AG04450 (cell line): ENCODE data around the gene TNRC6B. TPM values are rescaled to one million over a fixed set of nuclear protein-coding genes. Genes with fewer than 3 reads are reported as not detected.

Source experiments
- CTCF ChIA-PET: fragments of 300-600, 350-600 bp; formaldehyde crosslinking; extraction: SDS; loops from one replicate; lab custom pipeline; 2022; ENCODE audit warnings: antibody characterized with exemption, inconsistent platforms; lab: Charles Lee
- POLR2A ChIA-PET: fragments of 350-600 bp; formaldehyde crosslinking; extraction: SDS; loops from one replicate; lab custom pipeline; 2021; ENCODE audit warnings: antibody characterized with exemption, inconsistent platforms; lab: Yijun Ruan, JAX
- DNase-seq: peaks from one replicate; pipeline ENCODE4 v3.0.0-alpha.2; 2011; ENCODE audit warnings: low read depth, low spot score
- H3K27ac ChIP-seq: one replicate; pipeline ENCODE4 v1.5.1; 2012; ENCODE audit warnings: low read depth, low read length, control low read depth
- H3K27me3 ChIP-seq: one replicate; pipeline ENCODE4 v1.6.0; 2012; ENCODE audit warnings: low read length; ENCODE audit not compliant: control insufficient read depth, insufficient read depth
- H3K4me3 ChIP-seq: 2 replicates; pipeline ENCODE4 v1.5.1; 2011; ENCODE audit warnings: mild to moderate bottlenecking, low read depth, low read length, control low read depth
- H3K9me3 ChIP-seq: 2 replicates; pipeline ENCODE4 v1.5.1; 2012; ENCODE audit warnings: low read length; ENCODE audit not compliant: control insufficient read depth, insufficient read depth
- CTCF ChIP-seq: IDR thresholded peaks from 2 replicates; pipeline ENCODE4 v1.5.1; 2011; ENCODE audit warnings: low read depth, low read length, control low read depth, inconsistent platforms
- polyA plus RNA-seq: library from polyadenylated mRNA; depleted of rRNA; stranded (reverse); fragments of >200 nt; gene quantifications from 2 replicates; pipeline ENCODE4 v1.2.3, GENCODE V29; 2011

The TNRC6B gene
- polyA plus RNA-seq, 1 experiment: 6.6 TPM

- Histone ChIP-seq H3K9me3 (no peaks in the 10 kb centered on the region), H3K4me3 (no peak overlapping the region), H3K27ac (no peak overlapping the region), H3K27me3 (no peaks in the 10 kb centered on the region)
- ChIA-PET POLR2A (interaction anchor here (0.5 kb wide), 1 partner anchor 13 kb away, joined by 3 read pairs; no protein-coding TSS in a partner anchor), CTCF (no interaction called here)
- TF ChIP-seq CTCF: no peak
- DNase-seq: no peak
Observed at GRCh38 chr22:40271440-40271839, 93.7 kb downstream of the TNRC6B start.

GRCh38 chr22:40273319-40273718 lies 95.6 kb downstream of the TNRC6B start:
- ChIA-PET CTCF (no interaction called here), POLR2A (no interaction called here)
- TF ChIP-seq CTCF: no peak
- DNase-seq: no peak
- no peak overlapping the region for H3K4me3 ChIP-seq
- H3K27me3 ChIP-seq: no peaks in the 10 kb centered on the region
- H3K9me3 ChIP-seq: no peaks in the 10 kb centered on the region
- no peak overlapping the region for H3K27ac ChIP-seq

- peak overlapping the region; percentile 61 for H3K4me3 ChIP-seq
- no peak overlapping the region for H3K27ac ChIP-seq
- TF ChIP-seq CTCF: no peak
- CTCF ChIA-PET: no interaction called here
- POLR2A ChIA-PET: interaction anchor here (0.7 kb wide), 1 partner anchor 11 kb away, joined by 5 read pairs; no protein-coding TSS in a partner anchor
- no peaks in the 10 kb centered on the region for H3K27me3 ChIP-seq
- no peak for DNase-seq
- H3K9me3 ChIP-seq: no peaks in the 10 kb centered on the region
Observed at GRCh38 chr22:40276996-40277823, 99.5 kb downstream of the TNRC6B start.

- no peaks in the 10 kb centered on the region for H3K9me3 ChIP-seq
- H3K4me3 ChIP-seq: no peak overlapping the region
- no peaks in the 10 kb centered on the region for H3K27me3 ChIP-seq
- POLR2A ChIA-PET: no interaction called here
- DNase-seq: no peak
- CTCF ChIA-PET: no interaction called here
- no peak overlapping the region for H3K27ac ChIP-seq
- no peak for TF ChIP-seq CTCF
Observed at GRCh38 chr22:40279017-40279416, 101.3 kb downstream of the TNRC6B start.

GRCh38 chr22:40281717-40282116 lies 104.0 kb downstream of the TNRC6B start:
- CTCF ChIA-PET: interaction anchor here (0.6 kb wide), 1 partner anchor 15 kb away, joined by 5 read pairs; no protein-coding TSS in a partner anchor
- TF ChIP-seq CTCF: no peak
- no peak overlapping the region for H3K4me3 ChIP-seq
- H3K9me3 ChIP-seq: no peaks in the 10 kb centered on the region
- POLR2A ChIA-PET: no interaction called here
- H3K27ac ChIP-seq: no peak overlapping the region
- H3K27me3 ChIP-seq: no peaks in the 10 kb centered on the region
- DNase-seq: no peak
